8988T (cell line): ENCODE measurements around the gene PDIA6.

ENCODE experiments used
- DNase-seq: peaks from one replicate; pipeline ENCODE4 v3.0.0; 2011

Gene PDIA6

DNA sequence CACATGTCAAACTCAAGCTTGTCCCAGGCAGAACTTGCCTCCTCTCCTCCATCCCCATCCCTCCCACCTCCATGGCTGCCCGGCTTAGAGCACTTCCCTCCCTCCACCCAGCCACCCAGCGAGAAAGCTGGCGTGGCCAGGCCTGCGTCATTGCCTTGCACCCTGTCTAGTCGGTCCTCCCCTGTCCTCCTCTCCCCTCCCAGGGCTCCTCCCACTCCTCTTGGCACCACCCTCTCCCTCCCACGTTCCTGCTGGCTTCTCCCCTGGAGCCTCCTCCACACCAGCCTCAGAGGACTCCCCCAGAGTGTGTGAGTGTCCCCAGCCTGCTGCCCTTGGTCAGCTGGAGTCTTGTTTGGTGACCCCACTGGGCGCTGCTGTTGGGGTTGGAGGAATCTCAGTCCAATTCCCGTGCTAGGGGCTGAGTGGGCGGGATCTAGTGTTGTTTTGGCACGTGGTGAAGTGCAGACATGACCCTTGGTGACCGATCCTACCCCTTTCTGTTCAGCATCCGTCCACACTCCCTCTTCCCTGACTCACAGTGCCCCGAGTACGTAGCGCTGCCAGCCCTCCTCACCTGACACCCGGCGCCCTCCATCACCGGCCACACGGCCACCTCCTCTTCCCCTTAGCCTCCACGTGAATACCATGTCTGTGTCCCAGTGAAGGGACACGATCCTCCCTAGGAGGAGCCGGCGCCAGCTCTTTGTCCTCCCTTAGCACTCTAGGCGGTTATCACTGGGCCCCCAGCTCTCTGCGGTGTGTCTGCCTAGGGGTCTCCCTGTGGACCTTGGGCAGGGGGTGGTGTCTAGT, 49.7 kb downstream of the PDIA6 start:
- no peak for DNase-seq

DNA sequence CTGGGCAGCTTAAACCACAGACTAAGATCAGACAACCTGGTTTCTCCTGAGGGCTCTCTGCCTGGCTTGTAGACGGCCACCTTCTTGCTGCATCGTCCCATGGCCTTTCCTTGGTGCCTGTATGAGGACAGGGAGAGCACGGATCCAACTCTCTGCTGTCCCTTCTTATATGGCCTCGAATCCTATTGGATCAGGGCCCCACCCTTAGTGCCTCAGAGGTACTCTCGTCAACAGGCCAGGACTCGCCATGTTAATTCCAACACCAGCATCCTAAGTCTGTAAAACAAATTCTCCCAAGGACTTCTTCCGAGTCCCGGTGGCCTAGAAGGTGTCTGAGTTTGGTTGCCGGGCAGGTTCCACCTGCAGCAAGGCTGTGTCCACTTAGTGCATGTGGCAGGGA, 51.0 kb downstream of the PDIA6 start:
- DNase-seq = no peak

DNA sequence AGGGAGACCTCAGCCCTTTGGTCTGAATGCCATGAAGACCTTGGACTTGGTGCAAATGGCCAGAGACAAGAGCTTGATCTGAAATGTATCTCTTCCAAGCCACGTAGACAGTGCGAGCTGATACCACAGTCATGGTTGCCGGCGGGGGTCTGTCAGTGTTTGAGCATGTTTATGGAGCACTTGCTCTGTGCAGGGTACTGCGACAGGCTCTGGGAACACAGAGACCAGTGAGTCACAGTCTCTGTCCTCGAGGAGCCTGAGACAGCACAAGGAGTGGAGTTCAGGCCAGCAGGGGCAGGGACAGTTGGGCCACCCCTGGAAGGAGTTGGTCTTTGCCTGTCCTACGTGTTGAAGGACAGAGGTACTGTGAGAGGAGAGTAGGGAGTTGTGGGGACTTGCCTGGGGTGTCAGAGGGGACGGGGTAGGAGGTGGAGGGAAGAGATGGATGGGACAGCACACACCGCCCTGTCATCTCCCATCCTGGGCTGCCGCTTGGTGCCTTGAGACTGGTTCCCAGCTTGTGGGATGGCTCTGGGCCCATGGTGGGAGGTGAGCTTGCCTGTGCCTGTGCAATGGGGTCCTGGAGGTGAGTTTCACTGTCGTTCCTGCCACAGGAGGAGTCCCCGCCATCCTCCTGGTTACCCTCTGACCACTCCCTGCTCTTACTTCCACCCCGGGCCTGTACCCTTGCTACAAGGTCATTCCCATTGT, 51.6 kb downstream of the PDIA6 start:
- no peak for DNase-seq

DNA sequence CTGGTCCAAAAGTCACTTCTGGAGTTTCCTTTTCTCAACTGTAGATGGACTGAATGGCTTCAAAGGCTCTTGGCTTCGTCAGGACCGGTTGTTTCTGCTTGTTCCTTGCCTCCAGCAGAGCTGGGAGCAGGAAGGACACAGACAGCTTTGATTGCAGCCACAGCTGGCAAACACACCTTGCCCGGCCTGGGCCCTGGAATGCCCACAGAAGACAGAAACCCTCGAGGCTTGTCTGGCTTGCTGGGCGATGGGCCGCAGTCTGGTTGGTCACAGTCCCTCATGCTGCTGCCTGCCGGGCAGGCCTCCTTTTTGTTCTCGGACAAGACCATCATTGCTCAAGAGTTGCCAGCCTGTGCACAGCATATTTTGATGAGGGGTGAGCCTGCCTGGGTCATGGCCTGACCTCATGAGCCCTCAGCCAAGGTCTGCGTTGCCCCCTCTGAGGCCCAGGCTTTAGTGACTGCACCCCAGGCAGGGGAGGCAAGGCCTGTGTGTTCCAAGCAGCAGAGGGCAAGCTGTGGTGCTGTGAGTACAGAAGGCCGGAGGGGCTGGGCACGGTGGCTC, 53.4 kb downstream of the PDIA6 start:
- DNase-seq = no peak

DNA sequence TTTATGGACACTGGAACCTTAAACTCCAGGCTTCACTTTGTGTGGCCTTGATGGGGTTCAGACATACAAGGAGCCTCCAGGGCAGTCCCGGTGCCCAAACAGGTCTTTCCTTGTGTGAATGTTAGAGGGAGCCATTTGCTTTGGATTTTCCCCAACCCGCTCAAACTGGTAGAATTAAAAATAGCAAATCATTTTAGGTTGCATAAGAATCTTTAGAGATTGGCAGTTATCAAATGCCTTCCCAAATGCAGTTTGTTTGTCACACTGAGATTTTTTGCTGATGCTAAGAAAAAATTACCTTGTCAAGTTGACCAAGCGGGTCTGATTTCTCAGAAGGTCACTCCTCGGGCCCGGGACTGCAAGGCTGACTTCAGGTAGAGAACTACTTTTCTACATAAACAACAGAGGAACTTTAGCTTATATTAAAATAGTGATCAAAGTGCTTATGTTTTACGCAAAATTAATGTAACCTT, 54.7 kb downstream of the PDIA6 start:
- DNase-seq = no peak

DNA sequence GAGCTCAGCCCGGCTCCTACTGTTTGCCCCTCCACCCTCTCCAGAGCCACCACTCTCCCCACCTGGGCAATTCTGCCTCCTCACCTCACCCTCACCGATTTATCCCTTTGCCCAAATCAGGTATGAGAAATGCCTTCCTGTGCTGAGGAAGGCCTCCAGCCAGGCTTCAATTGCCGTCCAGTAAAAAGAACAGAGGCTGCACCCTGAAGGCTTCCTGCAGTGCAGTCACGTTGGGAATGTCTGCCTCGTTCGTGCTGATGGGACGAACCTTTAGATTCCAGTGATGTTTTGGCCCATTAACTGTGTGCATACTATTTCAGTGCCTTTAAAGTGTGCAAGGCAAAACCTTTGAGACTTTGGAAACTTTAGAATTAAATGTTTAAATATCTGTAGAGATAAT, 57.0 kb downstream of the PDIA6 start:
- no peak for DNase-seq

DNA sequence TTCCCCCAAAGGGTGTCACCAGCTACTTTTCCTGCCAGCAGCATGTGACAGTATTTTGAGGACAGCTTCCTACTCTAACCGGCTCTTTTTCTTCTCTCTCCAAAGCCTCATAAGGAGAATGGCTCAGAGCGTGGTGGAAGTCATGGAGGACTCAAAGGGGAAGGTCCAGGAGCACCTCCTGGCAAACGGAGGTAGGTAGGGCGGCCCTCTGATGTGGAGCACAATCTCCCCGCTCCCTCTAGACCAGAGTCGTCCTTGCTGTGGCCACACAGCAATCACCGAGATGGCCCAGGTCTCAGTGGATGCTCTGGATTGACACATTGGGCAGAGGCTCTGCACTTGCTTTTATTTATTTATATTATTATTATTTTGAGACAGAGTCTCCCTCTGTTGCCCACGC, 58.7 kb downstream of the PDIA6 start:
- DNase-seq = no peak

DNA sequence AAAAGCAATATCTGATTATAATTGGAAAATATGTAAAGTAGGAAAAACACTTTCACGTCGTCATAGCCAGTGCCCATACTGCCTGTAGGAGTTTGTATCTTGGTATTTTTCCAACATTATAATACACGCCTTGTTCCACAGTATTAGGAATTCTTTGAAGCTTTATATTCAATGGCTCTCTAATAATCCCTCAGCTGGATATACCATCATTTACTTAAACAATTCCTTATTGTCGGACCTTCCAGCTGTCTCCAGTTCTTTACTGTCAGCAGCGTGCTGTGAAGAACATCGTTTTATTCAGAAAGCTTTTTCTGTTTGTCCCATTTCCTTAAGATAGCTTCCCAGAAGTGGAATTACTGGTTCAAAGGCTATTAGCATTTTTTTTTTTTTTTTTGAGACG, 59.4 kb downstream of the PDIA6 start:
- DNase-seq = no peak

DNA sequence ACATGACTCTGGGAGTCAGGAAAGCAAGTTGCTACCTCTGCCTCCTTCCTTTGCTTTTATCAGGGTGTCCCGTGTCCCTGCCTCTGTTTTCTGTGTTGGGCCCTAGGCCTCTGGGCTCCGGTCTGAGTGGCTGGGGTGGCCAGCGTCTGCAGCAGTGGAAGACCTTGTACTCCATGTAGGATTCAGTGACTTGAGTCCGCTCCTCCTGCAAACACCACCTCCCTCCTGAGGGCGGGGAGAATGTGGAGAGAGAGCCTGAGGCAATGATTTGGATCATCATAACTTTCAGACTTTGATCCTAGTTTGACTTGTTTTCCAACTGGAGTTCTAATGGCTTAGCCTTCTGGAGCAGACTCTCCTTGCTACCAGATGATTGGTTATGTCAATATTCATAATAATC, 60.3 kb downstream of the PDIA6 start:
- no peak for DNase-seq

DNA sequence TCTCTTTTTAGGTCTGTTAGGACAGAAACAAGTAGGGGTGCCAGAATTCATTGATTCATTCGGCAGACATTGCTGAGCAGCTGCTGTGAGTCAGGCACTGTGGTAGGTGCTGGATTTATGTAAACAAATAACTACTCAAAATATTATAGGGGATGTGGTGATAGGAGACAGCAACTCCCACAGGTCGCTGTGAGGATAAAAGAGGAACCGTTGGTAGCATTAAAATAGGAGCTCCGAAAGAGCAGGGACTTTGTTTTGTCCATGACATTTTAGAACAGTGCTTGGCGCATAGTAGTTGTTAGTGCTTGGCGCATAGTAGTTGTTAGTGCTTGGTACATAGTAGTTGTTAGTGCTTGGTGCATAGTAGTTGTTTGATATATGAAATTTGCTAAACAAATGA, 62.0 kb downstream of the PDIA6 start:
- DNase-seq = no peak

DNA sequence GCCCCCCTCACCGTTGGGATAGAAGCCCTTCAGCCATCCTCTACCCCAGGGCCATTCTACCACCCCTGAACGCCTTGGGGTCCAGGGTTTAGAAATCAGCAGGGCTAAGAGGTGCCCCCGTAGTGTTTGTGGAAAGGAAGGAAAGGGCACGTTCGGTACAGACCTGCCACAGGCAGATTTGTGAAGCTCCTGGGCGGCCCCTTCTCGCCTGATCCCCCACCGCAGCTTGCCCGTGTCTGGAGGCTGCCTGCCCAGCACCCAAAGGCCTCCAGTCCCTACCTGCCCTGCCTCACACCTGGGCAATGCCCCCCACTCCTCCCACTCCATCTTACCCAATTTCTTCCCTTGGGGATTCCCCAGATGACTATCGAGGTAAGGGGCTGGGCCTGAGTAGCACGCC, 69.9 kb downstream of the PDIA6 start:
- no peak for DNase-seq

DNA sequence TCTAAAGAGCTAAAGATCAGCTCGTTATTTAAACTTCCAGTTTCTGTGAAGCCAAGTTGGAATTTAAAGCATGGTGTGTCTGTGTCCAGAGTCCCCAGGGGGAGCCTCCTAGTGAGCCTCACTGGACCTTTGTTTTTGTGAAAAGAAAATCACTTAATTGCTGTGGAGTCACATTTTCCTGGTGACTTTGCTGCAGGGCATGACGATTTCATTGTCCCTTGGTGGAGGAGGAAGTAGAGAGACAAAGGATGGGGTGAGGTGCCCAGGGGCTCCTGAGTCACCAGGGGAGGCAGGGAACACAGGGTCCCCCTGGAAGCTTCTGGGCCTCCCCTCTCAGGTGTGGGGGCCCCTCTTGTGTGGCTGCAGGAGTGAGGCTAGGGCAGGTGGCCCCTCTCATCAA, 71.4 kb downstream of the PDIA6 start:
- no peak for DNase-seq

DNA sequence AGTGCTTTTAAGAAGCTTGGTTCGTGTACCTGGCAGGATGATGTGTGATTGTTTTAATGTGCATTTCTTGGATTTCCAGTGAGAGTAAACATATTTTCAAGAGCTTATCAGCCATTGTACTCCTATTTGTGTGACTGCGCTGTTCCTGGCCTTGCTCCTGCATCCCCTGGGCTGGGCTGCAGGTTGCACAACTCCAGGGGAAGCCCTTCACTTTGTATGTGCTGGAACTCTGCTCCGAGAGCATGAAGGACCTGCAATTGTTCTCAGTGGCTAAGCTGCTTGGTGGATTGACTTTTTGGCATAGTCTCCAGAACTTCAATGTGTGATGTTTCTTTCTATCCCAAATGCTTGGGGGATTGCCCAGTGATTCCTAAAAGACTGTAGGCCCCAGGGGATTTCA, 72.4 kb downstream of the PDIA6 start:
- DNase-seq = no peak

DNA sequence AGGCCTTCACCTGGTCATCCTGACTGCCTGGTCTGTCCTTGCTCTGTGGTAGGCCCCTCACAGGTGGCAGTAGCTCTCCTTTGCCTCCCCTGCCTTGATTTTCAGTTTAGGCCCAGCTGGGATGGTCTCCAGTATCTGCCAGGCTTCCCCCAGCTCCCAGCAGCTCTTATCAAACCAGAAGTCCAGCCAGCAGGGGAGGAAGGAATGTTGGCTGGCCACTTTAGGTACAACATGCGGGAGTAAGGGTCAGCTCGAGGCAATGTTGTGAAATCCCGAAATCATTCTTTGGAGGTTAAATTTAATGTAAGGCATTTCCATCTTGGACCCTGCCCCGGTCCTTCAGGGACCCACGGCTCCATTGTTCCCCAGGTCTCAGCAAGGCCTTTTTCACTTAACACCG, 74.4 kb downstream of the PDIA6 start:
- no peak for DNase-seq

DNA sequence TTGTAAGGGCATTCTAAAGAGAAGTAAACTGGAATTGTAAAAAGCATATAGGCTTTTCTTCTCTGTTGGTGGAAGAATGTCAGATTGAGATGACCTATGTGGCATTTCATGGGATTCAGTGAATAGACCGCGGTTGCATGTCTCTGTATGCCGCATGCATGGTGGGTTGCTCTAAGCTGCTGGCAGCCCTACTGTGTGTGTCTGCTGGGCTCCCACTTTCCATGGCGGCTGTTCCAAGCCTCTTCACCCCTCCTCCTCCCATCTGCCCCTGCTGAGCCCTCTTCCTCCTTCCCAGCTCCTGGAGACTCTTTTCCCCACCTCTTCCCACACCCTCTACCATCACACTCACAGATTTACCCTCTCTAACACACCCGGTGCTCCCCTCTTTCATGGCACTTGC, 78.6 kb downstream of the PDIA6 start:
- no peak for DNase-seq

DNA sequence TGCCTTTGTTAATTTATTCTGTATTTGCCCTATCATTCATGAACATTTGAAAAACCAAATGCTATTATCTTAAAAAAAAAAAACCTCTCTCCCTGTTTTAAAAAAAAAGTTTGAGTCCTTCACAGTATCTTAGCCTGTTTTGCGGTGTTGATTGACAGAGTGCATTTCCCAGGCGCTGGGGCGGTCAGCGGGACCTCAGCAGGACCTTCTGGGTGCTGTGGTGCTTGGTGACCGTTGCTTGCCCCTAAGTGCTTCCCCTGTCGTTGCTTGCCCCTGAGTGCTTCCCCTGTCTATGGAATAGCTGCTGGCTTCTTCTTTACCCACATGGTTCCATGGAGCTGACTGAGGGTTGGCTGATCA, 79.0 kb downstream of the PDIA6 start:
- no peak for DNase-seq
